B cell (primary cell): Measurements from ENCODE around the gene SEMA3E.

Experiments
- EZH2 ChIP-seq: IDR thresholded peaks from 2 replicates; pipeline ENCODE4 v1.6.1; 2012; ENCODE audit warnings: borderline replicate concordance, low read depth, mild to moderate bottlenecking, moderate library complexity, low read length; ENCODE audit not compliant: insufficient read depth, poor library complexity, severe bottlenecking
- TF ChIP-seq, protein P1 (sequence below): fragments of 200-600 bp; IDR thresholded peaks from one replicate; pipeline ENCODE4 v1.8.0; 2022; ENCODE audit warnings: antibody characterized with exemption, mild to moderate bottlenecking

DNA sequence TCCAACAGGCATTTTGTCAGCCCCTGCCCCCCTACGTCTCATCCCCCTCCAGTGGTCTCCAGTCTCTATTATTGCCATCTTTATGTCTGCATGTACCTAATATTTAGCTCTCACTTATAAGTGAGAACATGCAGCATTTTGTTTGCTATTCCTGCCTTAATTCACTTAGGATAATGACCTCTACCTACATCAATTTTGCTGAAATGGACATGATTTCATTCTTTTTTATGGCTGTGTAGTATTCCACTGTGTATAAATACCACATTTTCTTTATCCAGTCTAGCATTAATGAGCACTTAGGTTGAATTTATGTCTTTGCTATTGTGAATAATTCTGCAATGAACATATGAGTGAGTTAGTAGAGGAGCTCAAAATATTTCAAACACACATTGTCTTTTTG lies 229.9 kb downstream of the SEMA3E start:
- TF ChIP-seq, protein P1, sequence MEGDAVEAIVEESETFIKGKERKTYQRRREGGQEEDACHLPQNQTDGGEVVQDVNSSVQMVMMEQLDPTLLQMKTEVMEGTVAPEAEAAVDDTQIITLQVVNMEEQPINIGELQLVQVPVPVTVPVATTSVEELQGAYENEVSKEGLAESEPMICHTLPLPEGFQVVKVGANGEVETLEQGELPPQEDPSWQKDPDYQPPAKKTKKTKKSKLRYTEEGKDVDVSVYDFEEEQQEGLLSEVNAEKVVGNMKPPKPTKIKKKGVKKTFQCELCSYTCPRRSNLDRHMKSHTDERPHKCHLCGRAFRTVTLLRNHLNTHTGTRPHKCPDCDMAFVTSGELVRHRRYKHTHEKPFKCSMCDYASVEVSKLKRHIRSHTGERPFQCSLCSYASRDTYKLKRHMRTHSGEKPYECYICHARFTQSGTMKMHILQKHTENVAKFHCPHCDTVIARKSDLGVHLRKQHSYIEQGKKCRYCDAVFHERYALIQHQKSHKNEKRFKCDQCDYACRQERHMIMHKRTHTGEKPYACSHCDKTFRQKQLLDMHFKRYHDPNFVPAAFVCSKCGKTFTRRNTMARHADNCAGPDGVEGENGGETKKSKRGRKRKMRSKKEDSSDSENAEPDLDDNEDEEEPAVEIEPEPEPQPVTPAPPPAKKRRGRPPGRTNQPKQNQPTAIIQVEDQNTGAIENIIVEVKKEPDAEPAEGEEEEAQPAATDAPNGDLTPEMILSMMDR = no peak
- TF ChIP-seq EZH2 = no peak
